ENCODE results near the gene KLK10. TPM values are rescaled to one million over a fixed set of nuclear protein-coding genes. Genes with fewer than 3 reads are reported as not detected.

KLK10 gene
- total RNA-seq, 1 donor from 2014 or later: 1.6 TPM

- Histone ChIP-seq H3K27me3 (no peaks in the 10 kb centered on the region), H3K27ac (no peak overlapping the region), H3K36me3 (no peaks in the 10 kb centered on the region), H3K4me3 (no peak overlapping the region), H3K9me3 (no peaks in the 10 kb centered on the region), H3K4me1 (no peaks in the 10 kb centered on the region)
- TF ChIP-seq CTCF (IDR thresholded peaks at IDR 0.05): peak in 2 of 3 experiments; percentile 15 to 38
- DNase-seq (ENCODE audit: low spot score in 2 of 2): no peak
- intact Hi-C loops (cut with DNase I): no loop called here
Measured at GRCh38 chr19:51020988-51021651, 1.6 kb upstream of the KLK10 start.

GRCh38 chr19:51018745-51019543 is 565 bp downstream of the KLK10 start:
- Histone ChIP-seq H3K27ac (no peak overlapping the region), H3K36me3 (no peaks in the 10 kb centered on the region), H3K4me1 (no peaks in the 10 kb centered on the region), H3K4me3 (peak overlapping the region in 1 of 2 donors; percentile 35), H3K27me3 (no peaks in the 10 kb centered on the region), H3K9me3 (no peaks in the 10 kb centered on the region)
- DNase-seq (ENCODE audit: low spot score in 2 of 2): no peak
- TF ChIP-seq CTCF (IDR thresholded peaks at IDR 0.05): no peak
- intact Hi-C loops (cut with DNase I): no loop called here

- H3K9me3 ChIP-seq: no peaks in the 10 kb centered on the region
- no peaks in the 10 kb centered on the region for H3K36me3 ChIP-seq
- H3K27ac ChIP-seq: no peak overlapping the region
- H3K4me3 ChIP-seq: peak overlapping the region in 1 of 2 donors; percentile 2
- no peaks in the 10 kb centered on the region for H3K4me1 ChIP-seq
- peak in 1 of 2 donors; percentile 67 for DNase-seq (ENCODE audit: low spot score in 2 of 2)
- TF ChIP-seq CTCF (IDR thresholded peaks at IDR 0.05): peak in 2 of 3 experiments; percentile 10 to 43
- H3K27me3 ChIP-seq: no peaks in the 10 kb centered on the region
- intact Hi-C loops (cut with DNase I): no loop called here
Measured at GRCh38 chr19:51016798-51017683, 2.5 kb downstream of the KLK10 start.

- TF ChIP-seq CTCF (IDR thresholded peaks at IDR 0.05): no peak
- no peaks in the 10 kb centered on the region for H3K9me3 ChIP-seq
- H3K36me3 ChIP-seq: no peaks in the 10 kb centered on the region
- H3K4me3 ChIP-seq: no peak overlapping the region
- intact Hi-C loops (cut with DNase I): no loop called here
- DNase-seq (ENCODE audit: low spot score in 2 of 2): no peak
- no peaks in the 10 kb centered on the region for H3K27me3 ChIP-seq
- H3K27ac ChIP-seq: no peak overlapping the region
- H3K4me1 ChIP-seq: no peaks in the 10 kb centered on the region
Measured at GRCh38 chr19:51015691-51016267, 3.7 kb downstream of the KLK10 start.

- DNase-seq (ENCODE audit: low spot score in 2 of 2): no peak
- Histone ChIP-seq H3K9me3 (no peaks in the 10 kb centered on the region), H3K27ac (no peak overlapping the region), H3K27me3 (no peaks in the 10 kb centered on the region), H3K4me3 (no peak overlapping the region), H3K36me3 (no peaks in the 10 kb centered on the region), H3K4me1 (no peaks in the 10 kb centered on the region)
- no peak for TF ChIP-seq CTCF (IDR thresholded peaks at IDR 0.05)
- intact Hi-C loops (cut with DNase I): no loop called here
Measured at GRCh38 chr19:51014242-51014641, 5.3 kb downstream of the KLK10 start.
